H9 (cell line): Measurements from ENCODE around the gene LSP1. TPM values are rescaled to one million over a fixed set of nuclear protein-coding genes. Genes with fewer than 3 reads are reported as not detected.

ENCODE experiments used
- DNase-seq: peaks from one replicate; pipeline ENCODE4 v3.0.0-alpha.2; 2017
- H2AFZ ChIP-seq: one replicate; pipeline ENCODE4 v1.6.1; 2013; ENCODE audit warnings: mild to moderate bottlenecking, low read length, control low read depth, moderate library complexity
- H2AK5ac ChIP-seq: 2 replicates; pipeline ENCODE4 v1.6.1; 2013; ENCODE audit warnings: low read length, control low read depth, mixed read lengths; ENCODE audit not compliant: insufficient read length
- H2BK120ac ChIP-seq: one replicate; pipeline ENCODE4 v1.6.1; 2013; ENCODE audit warnings: low read depth, mild to moderate bottlenecking, low read length, control low read depth, inconsistent platforms; ENCODE audit not compliant: poor library complexity, severe bottlenecking
- H2BK12ac ChIP-seq: 2 replicates; pipeline ENCODE4 v1.6.1; 2013; ENCODE audit warnings: low read length, control low read depth, mixed read lengths, low read depth; ENCODE audit not compliant: insufficient read length
- H2BK15ac ChIP-seq: 2 replicates; pipeline ENCODE4 v1.6.1; 2013; ENCODE audit warnings: low read depth, low read length, control low read depth
- H2BK20ac ChIP-seq: one replicate; pipeline ENCODE4 v1.6.1; 2013; ENCODE audit warnings: low read depth, mild to moderate bottlenecking, low read length, control low read depth, inconsistent platforms; ENCODE audit not compliant: poor library complexity, severe bottlenecking
- H2BK5ac ChIP-seq: 2 replicates; pipeline ENCODE4 v1.6.1; 2013; ENCODE audit warnings: low read length, control low read depth, mixed read lengths; ENCODE audit not compliant: insufficient read length
- H3K14ac ChIP-seq: 2 replicates; pipeline ENCODE4 v1.6.1; 2013; ENCODE audit warnings: low read length, control low read depth; ENCODE audit not compliant: insufficient read depth
- H3K18ac ChIP-seq: 2 replicates; pipeline ENCODE4 v1.6.1; 2013; ENCODE audit warnings: low read depth, mild to moderate bottlenecking, mixed read lengths, low read length, control low read depth; ENCODE audit not compliant: insufficient read length
- H3K23ac ChIP-seq: 2 replicates; pipeline ENCODE4 v1.6.1; 2013; ENCODE audit warnings: low read length, control low read depth, mixed read lengths, low read depth; ENCODE audit not compliant: insufficient read length
- H3K23me2 ChIP-seq: 2 replicates; pipeline ENCODE4 v1.6.1; 2013; ENCODE audit warnings: low read depth, mild to moderate bottlenecking, mixed read lengths, low read length, control low read depth; ENCODE audit not compliant: insufficient read length, poor library complexity, severe bottlenecking
- H3K27ac ChIP-seq: 2 replicates; pipeline ENCODE4 v1.5.1; 2013; ENCODE audit warnings: low read length, control low read depth, mixed read lengths, low read depth; ENCODE audit not compliant: insufficient read length
- H3K27me3 ChIP-seq: 2 replicates; pipeline ENCODE4 v1.6.1; 2013; ENCODE audit warnings: low read length, control low read depth, inconsistent platforms; ENCODE audit not compliant: insufficient read depth
- H3K4ac ChIP-seq: 2 replicates; pipeline ENCODE4 v1.6.1; 2013; ENCODE audit warnings: low read depth, mild to moderate bottlenecking, control low read depth, inconsistent platforms, low read length, moderate library complexity
- H3K4me1 ChIP-seq: 2 replicates; pipeline ENCODE4 v1.6.1; 2013; ENCODE audit warnings: low read length, control low read depth, inconsistent platforms; ENCODE audit not compliant: insufficient read depth
- H3K4me2 ChIP-seq: 2 replicates; pipeline ENCODE4 v1.6.1; 2013; ENCODE audit warnings: low read length, control low read depth, mixed read lengths; ENCODE audit not compliant: insufficient read length, insufficient read depth
- H3K56ac ChIP-seq: 2 replicates; pipeline ENCODE4 v1.6.1; 2013; ENCODE audit warnings: low read depth, mild to moderate bottlenecking, mixed read lengths, low read length, control low read depth; ENCODE audit not compliant: insufficient read length
- H3K79me1 ChIP-seq: 2 replicates; pipeline ENCODE4 v1.6.1; 2013; ENCODE audit warnings: low read depth, mild to moderate bottlenecking, moderate library complexity, low read length, control low read depth, inconsistent platforms; ENCODE audit not compliant: insufficient read depth, poor library complexity, severe bottlenecking
- H3K79me2 ChIP-seq: 2 replicates; pipeline ENCODE4 v1.6.1; 2013; ENCODE audit warnings: low read length, control low read depth, inconsistent platforms; ENCODE audit not compliant: insufficient read depth
- H3K9ac ChIP-seq: 2 replicates; pipeline ENCODE4 v1.6.1; 2013; ENCODE audit warnings: low read length, control low read depth, mixed read lengths; ENCODE audit not compliant: insufficient read length; ENCODE audit errors: extremely low read depth
- H3K9me3 ChIP-seq: one replicate; pipeline ENCODE4 v1.6.1; 2013; ENCODE audit warnings: low read depth, low read length, inconsistent platforms; ENCODE audit not compliant: control insufficient read depth
- H3T11ph ChIP-seq: one replicate; pipeline ENCODE4 v1.6.1; 2013; ENCODE audit warnings: mild to moderate bottlenecking, low read length, control low read depth, inconsistent platforms
- H4K20me1 ChIP-seq: one replicate; pipeline ENCODE4 v1.6.1; 2013; ENCODE audit not compliant: control insufficient read depth, insufficient read length, insufficient read depth
- H4K5ac ChIP-seq: 2 replicates; pipeline ENCODE4 v1.6.1; 2013; ENCODE audit warnings: low read depth, mild to moderate bottlenecking, mixed read lengths, low read length, control low read depth; ENCODE audit not compliant: insufficient read length
- H4K8ac ChIP-seq: replicated peaks from 2 replicates; pipeline ENCODE4 v1.6.1; 2013; ENCODE audit warnings: low read length, control low read depth, mixed read lengths, low read depth; ENCODE audit not compliant: insufficient read length
- H4K91ac ChIP-seq: 2 replicates; pipeline ENCODE4 v1.6.1; 2013; ENCODE audit warnings: low read depth, mild to moderate bottlenecking, moderate library complexity, mixed read lengths, low read length, control low read depth; ENCODE audit not compliant: insufficient read length
- H3K27ac Mint-ChIP-seq, 3 experiments: 2 replicates in 2 of 3; 3 replicates in 1 of 3; pipeline ENCODE4 v1.8.0; 2020 to 2021; ENCODE audit warnings: mixed read lengths in 3 of 3, mild to moderate bottlenecking in 1 of 3, moderate library complexity in 1 of 3
- H3K27me3 Mint-ChIP-seq: 2 replicates; pipeline ENCODE4 v1.8.0; 2021; ENCODE audit warnings: low read depth, mild to moderate bottlenecking, moderate library complexity, mixed read lengths
- H3K36me3 Mint-ChIP-seq, 3 experiments: 2 replicates in 2 of 3; 3 replicates in 1 of 3; pipeline ENCODE4 v1.8.0; 2020 to 2021; ENCODE audit warnings: low read depth in 3 of 3, mixed read lengths in 3 of 3; ENCODE audit not compliant: insufficient read depth in 1 of 3
- H3K4me1 Mint-ChIP-seq, 2 experiments: 2 replicates each; pipeline ENCODE4 v1.8.0; 2020; ENCODE audit warnings: mixed read lengths in 2 of 2
- H3K4me3 Mint-ChIP-seq, 2 experiments: 2 replicates in 1 of 2; 3 replicates in 1 of 2; pipeline ENCODE4 v1.8.0; 2020 to 2021; ENCODE audit warnings: mild to moderate bottlenecking in 2 of 2, mixed read lengths in 2 of 2, moderate library complexity in 1 of 2
- H3K9me3 Mint-ChIP-seq, 2 experiments: 2 replicates in 1 of 2; 3 replicates in 1 of 2; pipeline ENCODE4 v1.8.0; 2020; ENCODE audit warnings: mild to moderate bottlenecking in 2 of 2, mixed read lengths in 2 of 2, moderate library complexity in 1 of 2
- CTCF ChIP-seq: fragments of 200-600 bp; sonication (generic); conservative IDR thresholded peaks from 3 replicates; pipeline ENCODE4 v1.8.0; 2021; ENCODE audit warnings: antibody characterized with exemption, mild to moderate bottlenecking
- WGBS: extraction: QIAGEN DNeasy Blood & Tissue Kit; methylation state at CpG from one replicate; pipeline ENCODE4 v1.1.7; 2013; ENCODE audit warnings: missing lambda C conversion rate, low lambda C conversion rate, mixed read lengths; ENCODE audit not compliant: insufficient read length; ENCODE audit errors: extremely low coverage; 5-methylcytosine and 5-hydroxymethylcytosine counted together
- total RNA-seq: library from RNA; stranded (reverse); gene quantifications from 2 replicates; pipeline ENCODE4 v1.2.1, GENCODE V29; 2021

Gene LSP1
- total RNA-seq, 1 experiment from 2014 or later, result not detected

DNA sequence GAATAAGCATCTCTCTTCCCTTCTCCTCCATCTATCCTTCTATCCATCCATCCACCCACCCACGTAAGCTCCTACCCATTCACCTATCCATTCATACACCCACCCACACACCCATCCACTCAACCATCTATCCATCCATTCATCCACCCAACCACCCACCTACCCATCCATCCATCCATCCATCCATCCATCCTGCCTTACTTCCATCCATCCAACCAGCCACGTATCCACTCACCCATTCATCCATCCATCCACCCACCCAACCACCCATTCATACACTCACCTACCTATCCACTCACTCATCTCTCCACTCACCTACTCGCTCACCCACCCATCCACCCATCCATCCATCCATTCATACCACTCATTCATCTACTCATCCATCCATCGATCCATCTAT lies 79.8 kb downstream of the LSP1 start:
- Mint-ChIP-seq H3K4me3 (no peak overlapping the region), H3K36me3 (no peaks in the 10 kb centered on the region), H3K9me3 (no peaks in the 10 kb centered on the region), H3K4me1 (peaks cover 0 to 6% of the 10 kb centered on the region in 2 experiments; a peak in 1 of 4 replicates), H3K27ac (no peak overlapping the region), H3K27me3 (peaks cover 15% of the 10 kb centered on the region)
- WGBS, result 100% methylated on average over 4 of the region's 4 CpGs
- no peak overlapping the region for H2BK20ac ChIP-seq
- H2BK120ac ChIP-seq, result no peak overlapping the region
- no peak overlapping the region for H4K8ac ChIP-seq
- H2AK5ac ChIP-seq, result no peak overlapping the region
- no peaks in the 10 kb centered on the region for H3K9me3 ChIP-seq
- no peak overlapping the region for H3K9ac ChIP-seq
- no peak overlapping the region for H3K27ac ChIP-seq
- H3K79me1 ChIP-seq, result no peaks in the 10 kb centered on the region
- H4K91ac ChIP-seq, result no peak overlapping the region
- no peak overlapping the region for H3K56ac ChIP-seq
- H3K23ac ChIP-seq, result no peak overlapping the region
- no peak overlapping the region for H3K18ac ChIP-seq
- H3K23me2 ChIP-seq, result peaks cover 3% of the 10 kb centered on the region
- H3K4me1 ChIP-seq, result no peaks in the 10 kb centered on the region
- no peaks in the 10 kb centered on the region for H4K20me1 ChIP-seq
- no peak for DNase-seq
- no peak overlapping the region for H4K5ac ChIP-seq
- H2BK15ac ChIP-seq, result no peak overlapping the region
- no peaks in the 10 kb centered on the region for H3K79me2 ChIP-seq
- no peak overlapping the region for H3K14ac ChIP-seq
- no peak overlapping the region for H3K4ac ChIP-seq
- no peak overlapping the region for H2BK12ac ChIP-seq
- no peak overlapping the region for H3K4me2 ChIP-seq
- H2AFZ ChIP-seq, result no peak overlapping the region
- TF ChIP-seq CTCF, result no peak
- H3T11ph ChIP-seq, result no peak overlapping the region
- no peaks in the 10 kb centered on the region for H3K27me3 ChIP-seq
- no peak overlapping the region for H2BK5ac ChIP-seq
